ENCODE data around the gene ZFP90.
"Not testable (repeated sequence)": the region's sequence is repeated elsewhere in the genome, so short reads cannot be mapped to it uniquely, and the experiment has no call there.

ZFP90 gene

GRCh38 chr16:68519225-68519745 lies 19.8 kb upstream of the ZFP90 start:
- DNase-seq, result no peak

- DNase-seq, result peak; percentile 92
Measured at GRCh38 chr16:68520649-68521086, 18.4 kb upstream of the ZFP90 start.

DNA sequence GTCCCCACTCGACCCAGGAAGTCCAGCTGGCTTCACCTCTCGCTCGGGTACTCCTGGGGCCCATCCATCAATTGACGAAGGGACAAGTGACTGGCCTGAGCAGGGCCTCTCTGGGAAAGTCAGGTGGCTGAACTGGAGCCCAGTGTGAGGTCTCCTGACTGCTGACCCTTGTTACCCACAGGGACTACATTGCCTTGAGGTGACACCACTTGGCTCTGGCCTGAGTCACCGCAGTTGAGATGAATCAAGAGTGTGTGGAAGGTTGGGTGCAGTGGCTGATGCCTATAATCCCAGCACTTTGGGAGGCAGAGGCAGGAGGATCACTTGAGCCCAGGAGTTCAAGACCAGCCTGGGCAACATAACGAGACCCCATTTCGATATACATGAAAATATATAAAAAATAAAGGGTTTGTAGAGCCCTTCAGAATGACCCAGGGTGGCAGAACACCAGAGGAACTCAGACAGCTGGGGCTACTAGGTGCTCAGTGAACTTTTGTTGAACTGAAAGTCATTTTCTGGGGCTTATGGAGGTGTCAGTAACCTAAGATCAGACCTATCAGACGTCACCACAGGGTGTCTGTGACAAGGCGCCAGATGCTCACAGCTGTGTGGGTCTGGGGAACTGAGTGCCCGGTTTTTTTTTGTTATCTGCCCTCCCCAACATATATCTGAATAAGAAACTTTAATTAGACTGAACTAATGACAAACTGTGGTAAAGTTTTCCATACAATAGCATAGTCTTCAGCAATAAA lies 14.8 kb upstream of the ZFP90 start:
- DNase-seq, result no peak

DNA sequence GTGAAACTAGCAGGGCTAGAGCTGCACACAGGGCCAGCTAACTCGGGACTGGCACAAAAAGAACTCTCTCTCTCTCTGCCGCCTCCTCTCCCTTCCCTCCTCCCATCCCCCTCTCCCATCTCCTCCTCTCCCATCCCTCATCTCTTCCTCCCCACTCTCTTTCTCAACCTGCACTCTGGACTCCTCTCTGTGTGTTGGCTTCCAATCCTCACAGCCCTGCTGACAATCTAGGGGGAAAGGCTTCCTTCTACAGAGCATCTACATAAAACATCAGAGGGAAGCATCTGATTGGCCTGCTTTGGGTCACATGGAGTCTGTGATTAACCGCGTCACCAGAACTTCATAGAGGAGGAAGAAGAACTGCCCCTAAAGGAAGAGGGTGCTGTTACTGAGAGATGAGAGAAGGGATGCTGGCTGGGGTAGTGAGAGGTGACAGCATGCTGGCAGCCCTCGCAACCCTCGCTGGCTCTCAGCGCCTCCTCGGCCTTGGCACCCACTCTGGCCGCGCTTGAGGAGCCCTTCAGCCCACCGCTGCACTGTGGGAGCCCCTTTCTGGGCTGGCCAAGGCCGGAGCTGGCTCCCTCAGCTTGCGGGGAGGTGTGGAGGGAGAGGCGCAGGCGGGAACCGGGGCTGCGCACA lies 12.8 kb upstream of the ZFP90 start:
- DNase-seq, result no peak

- no peak for DNase-seq
Measured at GRCh38 chr16:68526782-68527145, 12.3 kb upstream of the ZFP90 start.

DNA sequence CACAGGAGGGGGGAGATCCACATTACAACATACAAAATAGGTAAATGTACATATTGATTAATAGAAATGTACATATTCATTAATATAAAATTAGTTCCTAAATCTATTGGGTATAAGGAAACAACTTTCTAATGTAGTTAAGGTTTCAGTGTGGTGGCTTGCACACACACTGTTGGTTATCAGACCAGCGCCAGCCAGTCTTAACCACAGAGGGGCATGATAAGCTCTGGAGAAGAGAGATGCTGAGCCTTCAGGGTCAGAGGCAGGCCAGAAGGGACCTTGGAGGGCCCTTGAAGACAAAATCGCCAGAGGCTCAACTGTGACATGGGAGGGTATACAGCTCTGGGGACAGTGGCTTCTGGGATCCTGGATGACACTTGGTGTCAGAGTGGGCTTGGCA lies 10.9 kb upstream of the ZFP90 start:
- DNase-seq, result no peak

- DNase-seq, result peak; percentile 92
Measured at GRCh38 chr16:68528686-68529379, 10.3 kb upstream of the ZFP90 start.

GRCh38 chr16:68529608-68529930 lies 9.5 kb upstream of the ZFP90 start:
- no peak for DNase-seq

GRCh38 chr16:68529931-68530701 lies 9.0 kb upstream of the ZFP90 start:
- peak; percentile 92 for DNase-seq

GRCh38 chr16:68533937-68534336 lies 5.2 kb upstream of the ZFP90 start:
- no peak for DNase-seq

GRCh38 chr16:68535331-68535730 lies 3.8 kb upstream of the ZFP90 start:
- no peak for DNase-seq

GRCh38 chr16:68539711-68540239 lies 684 bp downstream of the ZFP90 start:
- peak; percentile 49 for DNase-seq

DNA sequence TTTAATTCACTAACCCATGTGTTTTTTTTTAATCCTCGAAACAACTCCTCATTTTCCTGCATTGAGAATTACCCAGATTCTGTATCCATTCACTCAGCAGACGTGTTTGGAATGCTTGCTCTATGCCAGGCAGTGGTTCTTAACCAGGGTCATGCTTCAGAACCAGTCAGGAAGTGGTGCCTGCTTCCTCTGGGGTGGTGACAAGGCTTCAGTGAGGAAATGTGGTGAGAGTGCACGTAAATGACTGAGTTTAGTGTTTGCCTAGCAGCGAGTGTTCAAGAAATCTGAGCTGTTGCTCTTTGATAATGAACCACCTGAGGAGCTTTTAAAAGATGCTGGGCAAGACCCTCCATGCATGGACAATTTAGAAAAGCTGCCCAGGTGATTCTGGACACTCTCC lies 9.9 kb downstream of the ZFP90 start:
- peak; percentile 46 for DNase-seq

DNA sequence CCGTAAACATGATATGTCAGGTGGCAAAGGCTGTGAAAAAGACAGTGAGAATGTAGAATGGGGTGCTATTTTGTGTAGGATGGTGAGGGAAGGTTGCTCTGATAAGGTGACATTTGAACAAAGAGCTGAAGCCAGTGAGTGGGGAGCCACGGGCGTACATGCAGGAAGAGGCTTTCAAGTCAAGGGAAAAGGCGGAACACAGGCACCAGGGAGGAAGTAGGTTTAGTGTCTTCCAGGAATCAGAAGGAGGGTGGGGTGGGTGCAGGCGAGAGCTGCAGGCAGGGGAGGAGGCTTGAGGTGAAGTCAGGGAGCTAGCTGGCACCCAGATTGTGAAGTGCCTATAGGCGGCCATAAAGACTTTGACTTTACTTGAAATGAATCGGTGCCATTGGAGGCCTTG lies 14.1 kb downstream of the ZFP90 start:
- DNase-seq, result no peak

DNA sequence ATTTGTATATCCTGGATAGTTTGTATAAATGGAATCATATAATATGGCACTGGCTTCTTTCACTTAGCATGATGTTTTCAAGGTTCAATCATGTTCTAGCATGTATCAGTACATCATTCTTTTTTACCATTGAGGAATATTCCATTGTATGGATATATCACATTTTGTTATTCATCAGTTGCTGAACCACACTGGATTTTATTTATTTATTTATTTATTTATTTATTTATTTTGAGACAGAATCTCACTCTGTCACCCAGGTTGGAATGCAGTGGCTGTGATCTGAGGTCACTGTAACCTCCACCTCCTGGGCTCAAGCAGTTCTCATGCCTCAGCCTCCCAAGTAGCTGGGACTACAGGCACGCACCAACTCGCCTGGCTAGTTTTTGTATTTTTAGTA lies 21.2 kb downstream of the ZFP90 start:
- not testable (repeated sequence) for DNase-seq

DNA sequence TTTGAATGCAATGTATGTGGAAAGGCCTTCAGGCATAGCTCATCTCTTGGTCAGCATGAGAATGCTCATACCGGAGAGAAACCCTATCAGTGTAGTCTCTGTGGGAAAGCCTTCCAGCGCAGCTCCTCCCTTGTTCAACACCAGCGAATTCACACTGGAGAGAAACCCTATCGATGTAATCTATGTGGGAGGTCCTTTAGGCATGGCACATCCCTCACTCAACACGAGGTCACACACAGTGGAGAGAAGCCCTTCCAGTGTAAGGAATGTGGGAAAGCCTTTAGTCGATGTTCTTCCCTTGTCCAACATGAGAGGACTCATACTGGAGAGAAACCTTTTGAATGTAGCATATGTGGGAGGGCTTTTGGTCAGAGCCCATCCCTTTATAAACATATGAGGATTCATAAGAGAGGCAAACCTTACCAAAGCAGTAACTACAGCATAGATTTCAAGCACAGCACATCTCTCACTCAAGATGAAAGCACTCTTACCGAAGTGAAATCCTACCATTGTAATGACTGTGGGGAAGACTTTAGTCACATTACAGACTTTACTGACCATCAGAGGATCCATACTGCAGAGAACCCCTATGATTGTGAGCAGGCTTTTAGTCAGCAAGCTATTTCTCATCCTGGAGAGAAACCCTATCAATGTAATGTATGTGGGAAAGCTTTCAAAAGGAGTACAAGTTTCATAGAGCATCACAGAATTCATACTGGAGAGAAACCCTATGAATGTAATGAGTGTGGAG lies 24.7 kb downstream of the ZFP90 start:
- no peak for DNase-seq

- no peak for DNase-seq
Measured at GRCh38 chr16:68564382-68564985, 25.4 kb downstream of the ZFP90 start.

GRCh38 chr16:68574479-68574878 lies 35.4 kb downstream of the ZFP90 start:
- DNase-seq, result no peak

DNA sequence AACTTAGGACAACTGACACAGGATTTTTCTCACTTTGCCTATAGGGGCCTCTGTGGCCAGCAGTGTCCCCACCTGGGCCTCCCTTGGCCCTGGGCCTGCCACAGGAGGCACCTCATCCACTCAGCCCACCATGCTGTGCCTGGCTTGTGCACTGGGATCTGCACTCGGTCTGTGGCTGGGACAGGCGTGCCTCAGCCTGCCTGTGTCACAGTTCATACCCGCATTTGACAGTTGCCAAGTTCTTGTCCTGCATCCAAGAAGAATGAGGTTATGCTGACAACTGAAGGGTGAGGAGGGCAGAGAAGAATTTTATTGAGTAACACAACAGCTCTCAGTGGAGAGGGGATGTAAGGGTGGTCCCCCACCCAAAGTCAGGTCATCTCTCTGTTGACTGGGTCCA lies 36.0 kb downstream of the ZFP90 start:
- no peak for DNase-seq

- DNase-seq, result no peak
Measured at GRCh38 chr16:68577352-68577853, 38.3 kb downstream of the ZFP90 start.

- peak; percentile 44 for DNase-seq
Measured at GRCh38 chr16:68590201-68590994, 51.3 kb downstream of the ZFP90 start.

Data from CD4-positive, alpha-beta T cell treated with Interleukin-10 for 1 hour (primary cell).